Effector memory CD4-positive, alpha-beta T cell (primary cell): ENCODE measurements around the gene MEA1.
A peak's percentile ranks its signal among the peaks of the same experiment; 100 is the strongest.

Experiments
- DNase-seq, 3 donors: peaks; one replicate each; pipeline ENCODE4 v3.0.0-alpha.2; 2020
- H3K27ac ChIP-seq: 2 replicates; pipeline ENCODE4 v1.7.0; 2013; ENCODE audit warnings: mild to moderate bottlenecking, low read length, moderate library complexity; ENCODE audit not compliant: insufficient read depth, poor library complexity, severe bottlenecking
- H3K27me3 ChIP-seq: replicated peaks from 2 replicates; pipeline ENCODE4 v1.7.0; 2013; ENCODE audit warnings: mild to moderate bottlenecking, low read length; ENCODE audit not compliant: insufficient read depth, control insufficient read depth, poor library complexity, severe bottlenecking
- H3K36me3 ChIP-seq: 2 replicates; pipeline ENCODE4 v1.7.0; 2013; ENCODE audit warnings: mild to moderate bottlenecking, low read length, moderate library complexity; ENCODE audit not compliant: control insufficient read depth, insufficient read depth
- H3K4me1 ChIP-seq: 2 replicates; pipeline ENCODE4 v1.7.0; 2013; ENCODE audit warnings: low read length, mild to moderate bottlenecking; ENCODE audit not compliant: control insufficient read depth, insufficient read depth, poor library complexity, severe bottlenecking
- H3K4me3 ChIP-seq: 2 replicates; pipeline ENCODE4 v1.7.0; 2013; ENCODE audit warnings: low read length, low read depth, mild to moderate bottlenecking; ENCODE audit not compliant: insufficient read depth, poor library complexity, severe bottlenecking
- H3K9me3 ChIP-seq: 2 replicates; pipeline ENCODE4 v1.7.0; 2013; ENCODE audit warnings: mild to moderate bottlenecking, low read length, moderate library complexity; ENCODE audit not compliant: control insufficient read depth

MEA1 gene

DNA sequence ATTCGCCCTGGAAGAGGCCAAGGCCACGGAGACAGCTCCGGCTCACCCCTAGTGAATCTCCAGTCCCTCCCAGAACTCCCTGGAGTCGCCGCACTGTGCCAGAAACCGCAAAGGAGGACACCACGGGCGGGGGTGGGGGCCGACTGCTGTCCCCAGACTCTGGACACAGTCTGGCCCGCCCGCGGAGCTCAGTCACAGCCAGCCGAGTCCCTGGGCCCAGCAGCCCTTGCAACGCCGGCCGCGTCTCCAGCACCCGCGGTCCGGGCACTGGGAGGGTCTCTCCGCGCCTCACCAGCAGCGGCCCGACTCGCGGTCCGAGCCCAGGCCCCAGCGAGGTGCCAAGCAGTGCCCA, 35.3 kb downstream of the MEA1 start:
- Histone ChIP-seq H3K27ac (peak overlapping the region; percentile 83), H3K4me1 (peaks cover 22% of the 10 kb centered on the region), H3K9me3 (no peaks in the 10 kb centered on the region), H3K36me3 (no peaks in the 10 kb centered on the region), H3K27me3 (no peaks in the 10 kb centered on the region), H3K4me3 (peak overlapping the region; percentile 80)
- DNase-seq = no peak

- DNase-seq = no peak
- Histone ChIP-seq H3K27ac (no peak overlapping the region), H3K36me3 (no peaks in the 10 kb centered on the region), H3K27me3 (no peaks in the 10 kb centered on the region), H3K9me3 (no peaks in the 10 kb centered on the region), H3K4me1 (peaks cover 15% of the 10 kb centered on the region), H3K4me3 (no peak overlapping the region)
Measured at GRCh38 chr6:42974919-42975505, 38.7 kb downstream of the MEA1 start.

GRCh38 chr6:42973926-42974325, 39.8 kb downstream of the MEA1 start:
- H3K27me3 ChIP-seq = no peaks in the 10 kb centered on the region
- no peaks in the 10 kb centered on the region for H3K36me3 ChIP-seq
- no peak overlapping the region for H3K27ac ChIP-seq
- no peak overlapping the region for H3K4me3 ChIP-seq
- no peaks in the 10 kb centered on the region for H3K9me3 ChIP-seq
- H3K4me1 ChIP-seq = peaks cover 11% of the 10 kb centered on the region
- DNase-seq = no peak

DNA sequence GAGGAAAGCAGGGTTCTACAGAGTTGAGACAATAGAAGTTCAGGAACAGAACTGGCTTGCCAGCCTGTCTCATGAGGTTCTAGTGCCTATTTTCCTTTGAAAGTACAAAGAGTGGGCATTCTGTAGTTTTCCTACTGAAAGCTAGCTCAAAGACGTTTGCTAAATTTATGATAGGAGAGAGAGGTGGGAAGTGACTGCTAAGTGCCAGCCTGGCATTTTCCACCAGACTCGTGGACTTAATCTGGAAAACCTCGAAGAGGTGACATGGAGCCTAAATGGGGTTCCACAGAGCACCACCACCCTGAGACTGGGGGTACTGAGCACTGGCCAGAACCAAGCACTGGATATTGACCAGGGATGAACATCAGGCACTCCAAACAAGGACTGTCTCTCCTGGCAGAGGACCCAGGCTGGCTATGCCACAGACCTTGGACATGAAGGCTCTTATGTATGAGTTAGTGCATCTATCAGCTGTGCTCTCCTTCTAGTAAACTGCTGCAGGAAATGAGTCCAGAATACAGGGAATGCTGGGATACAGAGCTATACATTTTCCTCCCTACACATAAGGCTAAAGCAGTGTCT, 41.9 kb downstream of the MEA1 start:
- H3K27me3 ChIP-seq = no peaks in the 10 kb centered on the region
- DNase-seq = no peak
- H3K9me3 ChIP-seq = no peaks in the 10 kb centered on the region
- no peak overlapping the region for H3K4me3 ChIP-seq
- peaks cover 3% of the 10 kb centered on the region for H3K36me3 ChIP-seq
- H3K4me1 ChIP-seq = no peaks in the 10 kb centered on the region
- no peak overlapping the region for H3K27ac ChIP-seq

GRCh38 chr6:42970871-42971612, 42.7 kb downstream of the MEA1 start:
- H3K4me1 ChIP-seq = no peaks in the 10 kb centered on the region
- peaks cover 7% of the 10 kb centered on the region for H3K36me3 ChIP-seq
- H3K4me3 ChIP-seq = no peak overlapping the region
- no peaks in the 10 kb centered on the region for H3K9me3 ChIP-seq
- no peak for DNase-seq
- no peak overlapping the region for H3K27ac ChIP-seq
- no peaks in the 10 kb centered on the region for H3K27me3 ChIP-seq

DNA sequence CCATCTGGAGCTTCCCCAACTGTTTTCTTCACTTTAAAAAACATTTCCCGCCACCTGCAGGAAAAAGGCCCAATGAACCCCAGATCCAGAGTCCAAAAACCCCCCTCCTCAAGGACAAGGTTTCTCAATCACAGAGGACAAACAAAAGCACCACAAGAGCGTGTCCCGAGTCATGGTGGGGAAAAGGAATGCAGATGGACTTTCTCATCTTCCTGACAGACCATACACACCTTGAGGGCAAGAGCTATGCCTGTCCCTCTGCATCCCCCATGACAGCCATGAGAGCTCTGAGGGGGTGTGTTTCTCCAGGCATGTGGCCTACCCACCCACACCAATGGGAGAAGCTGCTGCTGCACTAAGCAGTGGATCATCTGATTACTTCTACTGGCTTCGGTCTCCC, 43.8 kb downstream of the MEA1 start:
- H3K4me3 ChIP-seq = no peak overlapping the region
- no peaks in the 10 kb centered on the region for H3K4me1 ChIP-seq
- no peaks in the 10 kb centered on the region for H3K9me3 ChIP-seq
- no peak for DNase-seq
- peaks cover 13% of the 10 kb centered on the region for H3K36me3 ChIP-seq
- H3K27me3 ChIP-seq = no peaks in the 10 kb centered on the region
- H3K27ac ChIP-seq = no peak overlapping the region

DNA sequence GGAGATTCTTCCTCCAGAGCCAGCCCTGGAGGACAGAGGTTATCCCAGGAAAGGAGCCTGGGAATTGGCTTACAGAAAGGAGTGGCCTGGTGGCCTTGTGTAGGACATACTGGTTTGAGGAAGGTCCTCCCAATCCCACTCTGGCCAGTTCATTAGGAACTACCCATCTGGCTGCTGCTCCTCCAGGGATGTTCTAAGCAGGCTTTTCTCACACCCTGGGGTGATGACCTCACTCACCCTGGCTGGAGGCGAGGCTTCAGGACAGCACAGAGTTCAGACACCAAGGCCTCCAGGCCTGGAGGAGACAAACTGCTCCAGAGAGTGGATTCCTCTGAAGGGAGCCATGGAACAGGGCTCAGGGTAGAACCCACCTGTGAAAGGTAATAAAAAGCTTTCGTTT, 44.3 kb downstream of the MEA1 start:
- no peak overlapping the region for H3K27ac ChIP-seq
- no peak overlapping the region for H3K4me3 ChIP-seq
- H3K36me3 ChIP-seq = peaks cover 18% of the 10 kb centered on the region
- H3K9me3 ChIP-seq = no peaks in the 10 kb centered on the region
- no peaks in the 10 kb centered on the region for H3K27me3 ChIP-seq
- H3K4me1 ChIP-seq = no peaks in the 10 kb centered on the region
- DNase-seq = no peak

GRCh38 chr6:42968783-42969182, 45.0 kb downstream of the MEA1 start:
- Histone ChIP-seq H3K27me3 (no peaks in the 10 kb centered on the region), H3K36me3 (peaks cover 19% of the 10 kb centered on the region), H3K27ac (no peak overlapping the region), H3K9me3 (no peaks in the 10 kb centered on the region), H3K4me1 (no peaks in the 10 kb centered on the region), H3K4me3 (no peak overlapping the region)
- DNase-seq = no peak

DNA sequence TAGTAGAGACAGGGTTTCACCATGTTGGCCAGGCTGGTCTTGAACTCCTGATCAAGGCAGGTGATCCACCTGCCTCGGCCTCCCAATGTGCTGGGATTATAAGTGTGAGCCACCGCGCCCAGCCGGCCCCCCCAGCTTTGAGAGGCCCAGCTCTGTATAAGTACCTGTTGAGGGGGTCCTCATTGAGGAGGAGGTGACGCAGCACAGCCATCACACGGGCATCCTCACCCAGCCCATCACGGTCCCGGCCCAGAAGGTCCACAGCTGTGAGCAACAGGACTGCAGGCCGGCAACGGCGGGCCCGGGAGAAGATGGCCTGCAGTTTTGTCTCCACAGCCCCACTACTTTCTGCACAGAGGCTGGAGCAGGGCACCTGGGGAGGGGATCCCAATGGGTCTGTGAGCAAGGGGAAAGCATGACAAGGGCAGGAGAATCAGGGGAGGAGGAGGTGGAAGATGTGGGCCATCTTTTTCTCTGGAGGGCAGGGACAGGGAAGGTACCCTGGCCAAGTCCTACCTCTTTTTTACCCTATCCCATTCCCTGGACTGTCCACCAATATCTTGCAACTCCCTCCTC, 45.5 kb downstream of the MEA1 start:
- Histone ChIP-seq H3K36me3 (peaks cover 19% of the 10 kb centered on the region), H3K4me1 (no peaks in the 10 kb centered on the region), H3K9me3 (no peaks in the 10 kb centered on the region), H3K4me3 (no peak overlapping the region), H3K27me3 (no peaks in the 10 kb centered on the region), H3K27ac (no peak overlapping the region)
- DNase-seq = no peak

- Histone ChIP-seq H3K27ac (no peak overlapping the region), H3K36me3 (peaks cover 19% of the 10 kb centered on the region)
Measured at GRCh38 chr6:42967228-42967627, 46.5 kb downstream of the MEA1 start.

More at GRCh38 chr6:42967228-42967627, 46.5 kb downstream of the MEA1 start:
- H3K27me3 ChIP-seq = no peaks in the 10 kb centered on the region
- no peak overlapping the region for H3K4me3 ChIP-seq
- no peak for DNase-seq
- no peaks in the 10 kb centered on the region for H3K9me3 ChIP-seq
- no peaks in the 10 kb centered on the region for H3K4me1 ChIP-seq
